ENCODE measurements around the gene AGAP1.
A peak's percentile ranks its signal among the peaks of the same experiment; 100 is the strongest.

Gene AGAP1

DNA sequence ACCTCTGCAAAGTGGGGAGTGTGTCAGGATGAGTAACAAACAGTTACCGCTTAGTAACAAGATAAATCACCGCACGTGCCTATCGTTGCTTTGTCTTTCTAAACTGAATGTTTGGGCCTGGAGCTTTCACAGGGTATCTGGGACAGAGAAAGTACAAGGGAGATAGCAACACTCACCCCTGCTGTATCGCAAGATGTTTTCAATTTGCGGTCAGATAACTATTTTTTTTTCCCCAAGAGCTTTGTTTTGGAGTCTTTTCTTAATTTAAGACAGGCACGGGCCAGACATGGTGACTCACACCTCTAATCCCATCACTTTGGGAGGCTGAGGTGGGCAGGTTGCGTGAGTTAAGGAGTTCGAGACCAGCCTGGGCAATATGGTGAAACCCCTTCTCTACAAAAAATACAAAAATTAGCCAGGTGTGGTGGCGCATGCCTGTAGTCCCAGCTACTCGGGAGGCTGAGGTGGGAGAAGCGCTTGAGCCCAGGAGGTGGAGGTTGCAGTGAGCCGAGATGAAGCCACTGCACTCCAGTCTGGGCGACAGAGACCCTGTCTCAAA, 527.7 kb downstream of the AGAP1 start:
- DNase-seq = no peak

DNA sequence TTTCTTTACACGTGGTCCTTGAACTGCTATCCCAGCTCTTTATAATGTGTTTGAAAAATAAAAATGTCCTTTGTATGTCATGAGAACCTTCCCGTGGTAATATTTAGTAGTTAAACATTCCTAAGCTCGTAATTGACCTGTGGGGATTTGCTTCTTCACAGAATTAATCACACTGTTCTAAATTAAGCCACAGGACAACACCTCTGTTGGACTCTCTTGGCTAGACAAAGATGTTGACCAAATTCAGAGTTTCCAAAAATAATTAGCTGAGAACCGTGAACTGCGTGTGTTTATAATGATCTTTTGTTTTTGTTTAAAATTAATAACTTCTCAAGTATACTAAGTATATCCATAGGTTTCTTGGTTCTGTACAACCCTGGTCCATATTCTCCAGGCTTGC, 528.3 kb downstream of the AGAP1 start:
- DNase-seq = no peak

GRCh38 chr2:236025892-236026291, 532.0 kb downstream of the AGAP1 start:
- no peak for DNase-seq

DNA sequence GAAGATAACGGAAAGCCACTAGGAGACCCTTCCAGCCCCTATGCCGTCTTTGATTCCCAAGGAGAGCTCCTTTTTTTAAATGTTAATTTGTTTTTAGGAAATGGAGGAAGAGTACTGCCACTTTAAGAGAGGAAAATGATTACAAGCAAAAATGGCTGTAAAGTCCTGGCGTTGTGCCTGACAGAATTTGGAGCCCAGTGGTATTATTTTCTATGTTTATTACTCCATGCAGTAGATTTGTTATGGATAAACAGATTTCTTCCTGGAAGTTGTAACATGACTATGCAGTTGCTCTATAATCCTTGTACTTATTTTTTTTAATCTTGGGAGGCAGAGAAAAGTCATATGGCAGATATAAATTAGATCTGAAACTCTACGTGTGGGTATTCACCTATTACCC, 533.0 kb downstream of the AGAP1 start:
- DNase-seq = no peak

- no peak for DNase-seq
These were observed 534.2 kb downstream of the AGAP1 start for GRCh38 chr2:236028066-236028465.

- no peak for DNase-seq
These were observed 539.6 kb downstream of the AGAP1 start for GRCh38 chr2:236033462-236033861.

GRCh38 chr2:236034974-236035373, 541.1 kb downstream of the AGAP1 start:
- DNase-seq = no peak

DNA sequence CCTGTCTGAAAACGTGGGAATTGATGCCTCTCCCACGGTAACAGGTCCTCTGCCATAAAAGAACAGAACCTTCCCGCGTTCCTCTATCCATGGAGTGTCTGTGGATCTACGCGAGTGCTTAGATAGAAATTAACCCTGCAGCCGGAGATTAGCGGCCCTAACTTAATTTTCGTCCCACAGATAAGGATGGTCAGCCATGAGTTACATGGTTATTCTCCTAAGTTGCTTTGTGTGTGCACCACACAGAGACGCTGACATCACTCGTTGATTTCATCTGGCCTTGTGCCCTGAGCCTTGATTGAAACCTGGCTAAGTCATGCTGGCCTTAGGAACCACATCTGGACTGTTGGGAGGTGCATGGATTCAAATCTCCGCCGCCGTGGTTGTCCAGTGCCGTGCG, 542.2 kb downstream of the AGAP1 start:
- no peak for DNase-seq

GRCh38 chr2:236038096-236038495, 544.3 kb downstream of the AGAP1 start:
- no peak for DNase-seq

DNA sequence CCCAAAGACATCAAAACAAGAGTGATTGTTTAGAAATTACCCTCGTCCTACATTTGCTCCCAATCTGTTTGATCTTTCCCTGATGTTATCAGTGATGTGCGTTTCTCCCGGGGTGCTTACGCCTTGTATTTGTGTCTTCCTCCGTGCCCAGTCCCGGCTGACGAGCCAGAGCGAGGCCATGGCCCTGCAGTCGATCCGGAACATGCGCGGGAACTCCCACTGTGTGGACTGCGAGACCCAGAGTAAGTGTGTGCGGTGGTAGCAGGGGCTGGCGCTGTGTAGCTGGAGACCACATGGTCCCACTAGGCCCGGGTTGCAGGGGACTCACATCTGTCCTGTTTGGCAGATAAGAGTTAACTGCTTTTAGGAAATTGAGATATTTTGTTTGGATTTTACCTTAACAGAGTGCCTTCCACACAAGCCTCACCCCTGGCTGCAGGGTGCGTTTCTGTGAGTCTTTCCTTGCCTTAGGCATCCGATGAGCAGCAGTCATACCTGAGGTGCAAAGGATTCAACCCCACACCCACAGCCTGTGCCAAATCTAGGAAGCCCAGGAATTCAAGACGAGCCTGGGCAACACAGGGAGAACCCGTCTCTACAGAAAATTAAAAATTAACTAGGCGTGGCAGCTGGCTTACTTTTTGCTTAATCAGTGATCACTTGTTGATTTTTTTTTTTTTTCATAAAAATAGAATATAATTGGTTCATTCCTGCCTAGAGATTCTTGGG, 546.9 kb downstream of the AGAP1 start:
- no peak for DNase-seq

- DNase-seq = no peak
These were observed 547.8 kb downstream of the AGAP1 start for GRCh38 chr2:236041616-236042015.

DNA sequence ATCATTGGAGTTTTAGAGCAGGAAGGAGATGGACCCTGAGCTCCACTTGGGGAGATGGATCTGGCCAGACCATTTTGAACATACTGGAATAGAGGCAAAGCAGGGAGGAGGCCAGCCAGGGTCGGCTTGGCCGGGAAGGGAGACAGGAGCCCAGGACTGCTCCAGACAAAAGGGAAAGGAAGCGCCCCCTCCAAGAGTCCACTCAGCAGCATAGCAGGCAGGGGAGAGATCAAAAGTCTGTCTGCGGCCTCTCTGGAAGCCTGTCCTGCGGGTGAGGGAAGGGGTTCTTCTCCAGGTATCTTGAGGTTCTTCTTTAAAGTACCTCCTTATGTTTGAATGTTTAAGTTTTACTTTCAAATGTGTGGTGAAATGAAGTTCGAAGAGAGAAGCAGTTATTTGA, 548.2 kb downstream of the AGAP1 start:
- no peak for DNase-seq

DNA sequence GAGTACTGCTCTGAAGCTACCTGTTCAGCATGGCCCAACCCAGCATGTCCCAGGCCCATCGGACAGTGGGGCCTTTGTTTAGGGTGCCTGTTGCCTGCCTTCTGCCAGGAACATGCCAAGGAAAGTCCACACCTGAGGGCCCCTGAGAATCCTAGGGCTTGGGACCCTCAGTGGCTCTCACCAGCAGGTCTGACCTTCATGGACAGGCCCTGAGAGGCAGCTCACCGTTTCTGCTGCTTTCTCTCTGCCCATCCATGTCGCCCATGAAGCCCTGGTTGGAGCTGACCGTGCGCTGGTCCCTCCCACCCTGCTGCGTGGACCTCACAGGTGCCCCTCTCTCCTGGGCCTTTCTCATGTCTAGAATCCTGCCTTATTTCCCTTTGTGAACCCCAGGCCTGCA, 550.3 kb downstream of the AGAP1 start:
- no peak for DNase-seq

GRCh38 chr2:236045251-236046235, 551.7 kb downstream of the AGAP1 start:
- no peak for DNase-seq

DNA sequence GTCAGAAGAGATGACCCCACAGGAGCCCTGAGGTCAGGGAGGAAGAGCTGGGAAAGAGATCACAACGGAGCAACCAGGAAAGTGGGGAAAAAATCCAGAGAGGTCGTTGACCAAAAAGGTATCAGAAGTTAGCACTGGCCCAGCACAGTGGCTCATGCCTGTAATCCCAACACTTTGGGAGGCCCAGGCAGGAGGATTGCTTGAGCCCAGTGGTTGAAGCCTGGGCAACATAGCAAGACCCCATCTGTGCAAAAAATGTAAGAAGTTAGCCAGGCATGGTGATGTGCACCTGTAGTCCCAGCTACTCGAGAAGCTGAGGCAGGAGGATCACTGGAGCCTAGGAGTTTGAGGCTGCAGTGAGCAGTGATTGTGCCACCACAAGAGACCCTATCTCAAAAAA, 552.9 kb downstream of the AGAP1 start:
- no peak for DNase-seq

DNA sequence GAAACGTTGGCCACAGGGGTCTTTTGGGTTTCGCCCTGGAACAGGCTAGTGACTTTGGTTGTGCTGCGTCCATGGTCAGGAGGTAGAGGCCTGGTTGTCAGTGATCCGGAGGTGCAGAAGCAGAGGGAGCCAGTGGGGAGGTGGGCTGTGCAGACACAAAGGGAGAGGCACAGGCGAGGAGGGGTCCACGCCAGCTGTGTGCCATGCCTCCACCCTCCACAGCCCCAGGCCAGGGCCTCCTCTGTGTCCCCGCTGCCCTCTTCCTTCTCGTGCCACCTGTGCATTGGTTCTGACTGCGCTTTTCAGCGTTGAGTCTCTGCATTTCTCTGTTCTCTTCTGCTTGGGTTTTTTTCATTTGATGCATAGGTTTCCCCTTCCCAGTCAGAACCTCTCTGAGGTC, 553.3 kb downstream of the AGAP1 start:
- no peak for DNase-seq

DNA sequence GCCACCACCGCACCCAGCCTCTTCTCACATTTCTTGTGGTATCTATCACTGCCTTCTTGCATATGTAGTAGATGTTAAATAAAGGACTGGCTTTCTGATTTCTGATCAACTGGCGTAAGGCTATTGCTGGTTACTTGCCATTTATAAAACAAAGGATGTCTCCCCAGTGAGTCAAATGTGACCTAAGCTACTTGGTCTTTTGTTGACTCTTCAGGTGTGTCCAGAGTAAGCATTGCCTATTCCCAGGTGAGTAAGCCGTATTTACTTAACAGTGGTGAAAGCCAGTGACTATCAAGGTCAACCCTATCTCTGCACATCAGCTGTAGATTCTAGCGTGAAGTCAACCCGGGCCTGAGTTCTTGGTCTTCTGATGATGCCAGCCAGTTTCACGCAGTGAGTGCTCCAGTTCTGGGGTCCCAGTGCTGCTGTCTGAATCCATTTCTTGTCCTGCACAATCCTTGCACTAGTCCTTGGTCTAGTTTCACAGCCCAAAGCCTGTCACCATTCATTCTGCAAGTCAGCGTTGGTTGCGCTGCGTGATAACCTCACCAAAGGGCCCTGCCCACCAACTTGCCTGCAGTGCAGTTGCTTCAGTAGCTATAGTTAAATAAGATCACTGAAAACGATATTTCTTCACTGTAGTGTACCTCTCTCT, 554.2 kb downstream of the AGAP1 start:
- DNase-seq = no peak

GRCh38 chr2:236049981-236050380, 556.1 kb downstream of the AGAP1 start:
- DNase-seq = no peak

- no peak for DNase-seq
These were observed 557.5 kb downstream of the AGAP1 start for GRCh38 chr2:236051351-236051750.

DNA sequence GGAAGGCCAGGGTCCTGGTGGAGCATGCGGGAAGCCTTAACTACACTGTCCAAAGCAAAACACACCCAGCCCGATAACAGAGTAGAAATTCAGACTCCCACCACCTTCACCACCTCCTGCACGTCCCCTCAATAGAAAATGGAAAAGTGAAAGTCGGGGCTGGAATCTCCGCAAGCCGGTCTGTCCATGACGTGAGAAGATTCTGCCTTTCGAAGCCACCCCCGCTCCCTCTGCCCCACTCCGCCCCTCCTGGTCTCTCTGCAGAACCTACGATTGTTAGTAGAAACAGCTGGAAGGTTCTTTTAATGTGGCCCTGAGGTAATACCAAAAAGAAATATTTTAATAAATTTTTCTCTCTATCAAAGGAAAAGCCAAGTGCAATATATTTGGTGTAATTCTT, 558.0 kb downstream of the AGAP1 start:
- DNase-seq = no peak

DNA sequence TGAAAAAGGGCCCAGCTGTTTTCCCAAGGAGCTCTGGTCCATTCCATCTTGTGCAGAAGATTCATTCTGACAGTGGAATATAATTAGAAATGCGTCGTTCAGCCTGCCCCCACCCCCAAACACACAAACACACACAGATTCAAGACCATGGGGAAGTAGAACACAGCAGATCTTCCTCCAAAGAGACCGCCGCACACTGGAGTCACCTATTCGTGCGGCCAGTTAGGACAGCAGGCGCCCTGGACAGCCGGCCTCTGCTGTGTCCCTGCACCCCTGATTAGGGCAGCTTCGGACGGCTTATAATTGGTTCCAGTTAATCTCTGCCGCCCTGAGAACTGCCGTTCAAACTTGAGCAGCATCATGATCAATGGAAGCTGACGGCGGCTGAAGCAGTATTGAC, 558.4 kb downstream of the AGAP1 start:
- no peak for DNase-seq

DNA sequence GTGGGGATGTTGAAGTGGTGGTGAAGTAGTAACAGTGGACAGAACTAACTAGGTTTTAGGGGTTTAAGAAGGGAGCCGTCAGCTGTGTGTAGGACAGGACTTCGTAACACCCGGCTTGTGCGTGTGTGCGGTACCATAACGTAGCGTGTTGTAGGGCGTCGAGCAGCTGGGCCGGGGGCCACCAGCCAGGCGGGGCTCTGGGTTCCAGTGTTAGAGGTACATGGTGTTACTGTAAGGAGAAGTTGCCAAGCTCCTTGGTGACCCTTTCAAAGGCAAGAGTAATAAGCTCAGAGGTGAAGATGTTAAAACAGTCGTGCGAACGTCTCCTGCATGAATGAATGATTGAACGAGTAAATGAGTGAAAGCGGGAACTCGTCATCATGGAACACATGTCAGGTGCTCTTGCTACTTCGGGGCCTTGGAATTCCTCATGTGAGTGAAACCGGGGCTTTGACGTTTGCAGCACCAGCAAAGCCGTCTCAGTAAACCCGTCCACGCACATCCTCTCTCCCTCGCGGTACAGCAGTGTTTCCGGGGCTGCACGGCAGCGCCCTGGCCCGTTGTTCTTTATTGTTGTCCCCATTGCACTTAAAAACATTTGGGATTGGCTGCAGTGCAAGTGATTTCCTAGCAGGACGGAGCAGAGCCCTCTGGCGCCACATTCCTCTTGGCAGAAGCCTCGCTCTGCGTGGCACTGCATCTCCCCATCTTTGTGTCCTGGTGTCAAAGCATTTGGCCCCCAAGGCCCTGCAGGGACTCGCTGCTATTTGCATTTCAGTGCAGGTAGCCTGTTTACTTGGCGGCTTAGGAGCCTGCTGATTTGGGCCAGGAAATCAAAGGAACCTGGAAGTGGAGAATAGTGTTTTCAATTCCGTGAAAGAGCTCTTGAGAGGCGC, 559.3 kb downstream of the AGAP1 start:
- DNase-seq = peak; percentile 15
